SK-N-SH treated with all-trans-retinoic acid at 6 μM for 48 hours (cell line): ENCODE results near the gene FBXW12.

Experiments
- POU6F1 ChIP-seq: fragments of 250-450 bp; sonication (Bioruptor Pico); IDR thresholded peaks from 2 replicates; pipeline ENCODE4 v1.8.0; 2021; ENCODE audit warnings: low read depth, mild to moderate bottlenecking, moderate library complexity, borderline replicate concordance
- PPARA ChIP-seq: fragments of 250-450 bp; sonication (Bioruptor Pico); IDR thresholded peaks from 2 replicates; pipeline ENCODE4 v1.5.0; 2020; ENCODE audit warnings: mild to moderate bottlenecking, borderline replicate concordance
- ZC3H10 ChIP-seq: fragments of 250-450 bp; sonication (Bioruptor Pico); IDR thresholded peaks from 2 replicates; pipeline ENCODE4 v1.5.1; 2021; ENCODE audit warnings: mild to moderate bottlenecking, moderate library complexity
- ZFP3 ChIP-seq: fragments of 250-450 bp; sonication (Bioruptor Pico); IDR thresholded peaks from 2 replicates; pipeline ENCODE4 v1.5.0; 2020; ENCODE audit warnings: mild to moderate bottlenecking, moderate library complexity
- ZNF565 ChIP-seq: fragments of 450-650 bp; formaldehyde crosslinking; conservative IDR thresholded peaks from 2 replicates; pipeline ENCODE4 v1.5.0; 2020; ENCODE audit warnings: low read depth, mild to moderate bottlenecking, moderate library complexity

GRCh38 chr3:48425281-48425812 lies 53.3 kb downstream of the FBXW12 start:
- TF ChIP-seq ZNF565 (CRISPR knock-in tag) (no peak), PPARA (CRISPR knock-in tag) (no peak), ZC3H10 (CRISPR knock-in tag) (no peak), ZFP3 (no peak), POU6F1 (CRISPR knock-in tag) (no peak)
